HAP-1 (cell line): ENCODE data around the gene RPL32.
A peak's percentile ranks its signal among the peaks of the same experiment; 100 is the strongest.
"Not testable (repeated sequence)": the region's sequence is repeated elsewhere in the genome, so short reads cannot be mapped to it uniquely, and the experiment has no call there.

Experiments used
- DNase-seq, 2 experiments: peaks; one replicate each; pipeline ENCODE4 v3.0.0-alpha.2; 2016 to 2020; ENCODE audit warnings: low spot score in 2 of 2
- H3K27me3 ChIP-seq: fragments of 250-450 bp; sonication (Bioruptor Pico); 2 replicates; pipeline ENCODE4 v1.5.1; 2020; ENCODE audit warnings: low read depth, mild to moderate bottlenecking, moderate library complexity
- H3K36me3 ChIP-seq: fragments of 250-450 bp; sonication (Bioruptor Pico); replicated peaks from 2 replicates; pipeline ENCODE4 v1.5.1; 2020; ENCODE audit warnings: mild to moderate bottlenecking
- H3K4me1 ChIP-seq: fragments of 250-450 bp; sonication (Bioruptor Pico); 2 replicates; pipeline ENCODE4 v1.5.1; 2020; ENCODE audit warnings: mild to moderate bottlenecking
- H3K4me3 ChIP-seq: fragments of 250-450 bp; sonication (Bioruptor Pico); 2 replicates; pipeline ENCODE4 v1.5.1; 2020; ENCODE audit warnings: mild to moderate bottlenecking, moderate library complexity
- H3K9me3 ChIP-seq: fragments of 250-450 bp; sonication (Bioruptor Pico); 2 replicates; pipeline ENCODE4 v1.5.1; 2020; ENCODE audit warnings: mild to moderate bottlenecking, moderate library complexity
- in situ Hi-C: fragments of 300-500 bp; cut with MboI; formaldehyde crosslinking; loops from 3 replicates; pipeline ENCODE4 v1.14.3; 2020; ENCODE audit warnings: low sequenced_read_pairs, inconsistent platforms, mixed read lengths

Gene RPL32

DNA sequence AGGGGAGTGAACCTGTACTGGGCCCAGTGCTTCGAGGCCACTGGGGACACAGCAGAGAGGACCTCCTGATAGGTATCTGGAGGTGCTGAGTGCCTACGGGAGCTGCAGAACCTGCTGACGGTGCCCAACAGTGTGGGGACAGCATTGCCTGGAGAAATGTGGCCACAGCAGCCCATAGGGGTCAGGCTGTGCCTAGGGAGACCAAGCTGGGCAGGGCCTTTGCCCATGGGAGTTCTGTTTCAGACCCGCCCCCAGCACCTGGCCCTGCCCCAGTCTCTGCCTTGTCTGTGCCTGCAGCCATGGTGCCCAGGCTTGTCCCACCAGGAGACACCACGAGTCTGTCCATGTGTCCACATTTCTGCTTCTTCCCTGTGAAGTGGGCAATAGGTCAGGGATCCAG lies 15.3 kb upstream of the RPL32 start:
- H3K36me3 ChIP-seq: no peaks in the 10 kb centered on the region
- H3K4me3 ChIP-seq: no peak overlapping the region
- in situ Hi-C loops: no loop called here
- H3K4me1 ChIP-seq: no peaks in the 10 kb centered on the region
- no peaks in the 10 kb centered on the region for H3K9me3 ChIP-seq
- H3K27me3 ChIP-seq: peaks cover 12% of the 10 kb centered on the region
- DNase-seq: no peak

DNA sequence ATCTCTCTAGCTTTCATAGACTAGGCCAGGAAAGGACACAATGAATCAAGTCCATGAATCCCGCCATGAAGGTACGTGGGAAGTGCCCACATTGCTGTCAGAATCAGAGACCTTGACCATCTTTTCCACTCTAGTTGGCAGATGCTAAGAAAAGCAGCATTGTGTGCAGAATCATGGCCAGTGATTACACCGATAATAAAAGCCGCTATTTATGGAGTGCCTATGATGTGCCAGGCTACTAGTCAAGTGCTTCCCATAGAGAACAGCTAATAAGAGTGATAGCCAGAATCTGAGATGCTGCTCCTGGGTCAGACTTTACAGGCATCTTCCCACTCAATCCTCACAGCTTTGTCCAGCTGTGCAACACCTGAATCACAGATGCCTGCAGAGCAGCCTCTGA lies 13.2 kb upstream of the RPL32 start:
- Histone ChIP-seq H3K4me3 (no peak overlapping the region), H3K4me1 (no peaks in the 10 kb centered on the region), H3K9me3 (no peaks in the 10 kb centered on the region), H3K27me3 (peaks cover 12% of the 10 kb centered on the region), H3K36me3 (no peaks in the 10 kb centered on the region)
- DNase-seq: no peak
- in situ Hi-C loops: no loop called here

DNA sequence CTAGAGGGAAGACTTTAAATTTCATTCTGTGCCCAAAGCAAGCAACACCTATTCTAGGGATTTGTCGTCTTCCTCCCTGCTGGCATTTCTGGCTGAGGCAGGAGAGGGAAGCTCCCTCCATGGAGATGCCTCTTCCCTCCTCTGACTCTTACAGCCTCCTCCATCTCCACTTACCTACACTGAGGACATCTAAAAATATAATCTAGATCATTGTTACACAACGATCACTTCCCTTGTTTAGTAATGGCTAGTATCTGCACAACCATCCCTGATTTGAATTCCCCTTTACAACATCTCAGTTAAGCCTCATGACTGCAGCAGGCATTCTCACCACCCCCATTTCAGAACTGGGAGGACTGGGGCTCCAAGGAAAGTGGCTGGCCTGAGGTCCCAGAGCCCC lies 12.5 kb upstream of the RPL32 start:
- H3K36me3 ChIP-seq, H3K9me3 ChIP-seq, in situ Hi-C loops, DNase-seq, H3K4me3 ChIP-seq, H3K4me1 ChIP-seq: not testable (repeated sequence)
- H3K27me3 ChIP-seq: peaks cover 12% of the 10 kb centered on the region

DNA sequence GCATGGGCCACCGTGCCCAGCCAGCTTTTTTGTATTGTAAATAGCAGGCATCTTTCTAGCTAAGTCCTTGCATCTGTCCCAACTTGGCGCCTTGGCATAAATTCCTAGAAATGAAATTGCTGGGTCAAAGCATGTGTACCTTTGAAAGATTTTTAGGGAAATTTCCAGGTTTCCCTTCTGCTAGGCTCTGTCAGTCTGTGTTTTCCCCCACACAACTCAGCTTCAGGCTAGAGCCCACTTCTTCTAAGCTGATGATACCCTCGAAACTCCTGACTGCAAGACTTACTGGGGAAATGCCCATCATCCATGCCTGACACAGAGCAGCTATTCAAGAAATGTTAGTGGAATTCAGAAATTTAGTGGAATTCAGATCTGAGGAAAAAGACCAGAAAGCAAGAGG lies 10.8 kb upstream of the RPL32 start:
- H3K9me3 ChIP-seq: no peaks in the 10 kb centered on the region
- H3K4me1 ChIP-seq: no peaks in the 10 kb centered on the region

DNA sequence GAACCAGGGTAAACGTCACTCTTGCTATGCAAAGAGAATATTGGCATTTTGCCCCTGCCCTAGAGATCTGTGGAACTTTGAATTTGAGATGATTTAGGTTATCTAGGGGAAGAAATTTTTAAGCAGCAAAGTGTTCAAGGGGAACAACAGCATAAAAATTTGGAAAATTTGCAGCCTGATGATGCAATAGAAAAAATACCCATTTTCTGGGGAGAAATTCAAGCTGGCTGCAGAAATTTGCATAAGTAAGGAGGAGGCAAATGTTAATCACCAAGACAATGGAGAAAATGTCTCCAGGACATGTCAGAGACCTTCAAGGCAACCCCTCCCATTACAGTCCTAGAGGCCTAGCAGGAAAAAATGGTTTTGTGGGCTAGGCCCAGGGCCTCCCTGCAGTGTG lies 4.4 kb upstream of the RPL32 start:
- no peak for DNase-seq
- no peak overlapping the region for H3K4me3 ChIP-seq
- no peaks in the 10 kb centered on the region for H3K9me3 ChIP-seq
- H3K4me1 ChIP-seq: no peaks in the 10 kb centered on the region
- H3K36me3 ChIP-seq: peaks cover 4% of the 10 kb centered on the region
- in situ Hi-C loops: no loop called here
- no peaks in the 10 kb centered on the region for H3K27me3 ChIP-seq

More for the DNA sequence above, 10.8 kb upstream of the RPL32 start:
- in situ Hi-C loops: no loop called here
- Histone ChIP-seq H3K36me3 (no peaks in the 10 kb centered on the region), H3K27me3 (peaks cover 10% of the 10 kb centered on the region), H3K4me3 (no peak overlapping the region)
- DNase-seq: no peak

DNA sequence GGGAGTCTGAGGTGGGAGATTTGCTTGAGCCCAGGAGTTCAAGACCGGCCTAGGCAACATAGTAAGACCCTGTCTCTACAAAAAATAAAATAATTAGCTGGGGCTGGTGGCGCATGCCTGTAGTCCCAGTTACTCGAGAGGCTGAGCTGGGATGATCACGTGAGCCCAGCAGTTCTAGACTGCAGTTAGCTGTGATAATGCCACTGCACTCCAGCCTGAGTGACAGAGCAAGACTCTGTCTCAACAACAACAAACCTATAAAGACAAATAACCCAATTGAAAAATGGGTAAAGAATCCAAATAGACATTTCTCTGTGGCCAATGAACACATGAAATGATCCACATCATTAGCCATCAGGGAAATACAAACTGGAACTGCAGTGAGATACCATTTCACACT lies 1.1 kb upstream of the RPL32 start:
- DNase-seq: no peak
- no peak overlapping the region for H3K4me3 ChIP-seq
- H3K27me3 ChIP-seq: no peaks in the 10 kb centered on the region
- in situ Hi-C loops: no loop called here
- H3K4me1 ChIP-seq: peaks cover 19% of the 10 kb centered on the region
- peaks cover 37% of the 10 kb centered on the region for H3K36me3 ChIP-seq
- no peaks in the 10 kb centered on the region for H3K9me3 ChIP-seq

DNA sequence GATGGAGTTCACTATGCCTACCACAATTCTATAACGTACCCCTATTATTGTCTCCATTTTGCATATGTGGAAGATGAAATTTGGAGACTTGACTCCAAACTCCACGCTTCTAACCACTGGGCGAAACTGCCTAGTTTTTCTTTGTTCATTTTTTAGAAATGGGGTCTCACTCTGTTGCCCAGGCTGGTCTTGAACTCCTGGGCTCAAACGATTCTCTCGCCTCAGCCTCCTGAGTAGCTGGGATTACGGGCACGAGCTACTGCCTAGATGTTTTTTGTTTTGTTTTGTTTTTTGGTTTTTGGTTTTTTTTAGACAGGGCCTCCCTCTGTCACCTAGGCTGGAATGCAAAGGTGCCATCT lies 584 bp upstream of the RPL32 start:
- Histone ChIP-seq H3K27me3 (no peaks in the 10 kb centered on the region), H3K9me3 (no peaks in the 10 kb centered on the region), H3K4me1 (peaks cover 19% of the 10 kb centered on the region), H3K4me3 (peak overlapping the region; percentile 94), H3K36me3 (peaks cover 42% of the 10 kb centered on the region)
- no peak for DNase-seq
- in situ Hi-C loops: no loop called here

DNA sequence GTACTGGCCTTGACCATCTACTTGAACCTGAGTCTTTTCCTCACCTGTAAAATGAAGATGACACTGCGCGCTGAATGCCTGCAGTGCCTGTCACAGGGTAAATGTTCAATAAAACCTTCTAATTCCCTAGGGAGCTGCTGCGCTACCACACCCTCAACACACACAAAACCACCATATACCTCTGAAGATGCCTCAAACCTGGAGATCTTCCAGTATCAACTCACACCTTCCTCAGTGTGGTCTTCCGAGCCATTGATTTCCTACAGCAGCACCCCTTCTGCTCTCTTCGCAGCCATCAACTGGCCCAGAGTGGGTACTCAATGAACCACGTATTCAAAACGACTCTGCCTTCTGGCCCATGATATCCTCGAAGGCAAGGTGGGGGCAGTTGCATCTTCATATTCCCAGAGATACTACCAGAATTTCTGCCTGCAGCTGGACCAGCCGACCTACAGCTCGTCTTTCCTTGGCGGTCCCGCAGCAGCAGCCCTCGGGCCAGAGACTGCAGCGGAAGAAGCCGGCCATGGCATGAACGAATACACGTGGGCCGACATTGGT lies 695 bp downstream of the RPL32 start:
- Histone ChIP-seq H3K36me3 (peaks cover 55% of the 10 kb centered on the region), H3K4me1 (peaks cover 19% of the 10 kb centered on the region), H3K27me3 (no peaks in the 10 kb centered on the region), H3K4me3 (peak overlapping the region; percentile 94), H3K9me3 (no peaks in the 10 kb centered on the region)
- in situ Hi-C loops: no loop called here
- DNase-seq: no peak

DNA sequence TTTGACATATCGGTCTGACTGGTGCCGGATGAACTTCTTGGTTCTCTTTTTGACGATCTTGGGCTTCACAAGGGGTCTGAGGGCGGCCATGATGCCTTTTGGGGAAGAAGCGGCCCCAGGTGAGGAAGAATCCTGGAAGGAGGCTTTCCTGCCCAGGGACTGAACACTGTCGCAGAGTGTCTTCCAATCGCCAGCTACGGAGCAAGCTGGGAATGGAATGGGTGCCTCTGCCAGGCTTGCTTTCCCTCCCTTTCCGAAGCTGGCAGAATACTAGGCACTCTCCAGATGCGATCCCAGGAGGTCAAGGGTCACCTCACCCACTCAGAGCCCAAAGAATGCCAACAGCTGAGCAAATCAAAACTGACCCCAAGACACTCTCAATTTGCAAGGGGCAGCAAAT lies 1.2 kb downstream of the RPL32 start:
- peaks cover 19% of the 10 kb centered on the region for H3K4me1 ChIP-seq
- in situ Hi-C loops, DNase-seq, H3K9me3 ChIP-seq, H3K27me3 ChIP-seq: not testable (repeated sequence)
- H3K4me3 ChIP-seq: peak overlapping the region; percentile 94
- H3K36me3 ChIP-seq: peaks cover 60% of the 10 kb centered on the region

DNA sequence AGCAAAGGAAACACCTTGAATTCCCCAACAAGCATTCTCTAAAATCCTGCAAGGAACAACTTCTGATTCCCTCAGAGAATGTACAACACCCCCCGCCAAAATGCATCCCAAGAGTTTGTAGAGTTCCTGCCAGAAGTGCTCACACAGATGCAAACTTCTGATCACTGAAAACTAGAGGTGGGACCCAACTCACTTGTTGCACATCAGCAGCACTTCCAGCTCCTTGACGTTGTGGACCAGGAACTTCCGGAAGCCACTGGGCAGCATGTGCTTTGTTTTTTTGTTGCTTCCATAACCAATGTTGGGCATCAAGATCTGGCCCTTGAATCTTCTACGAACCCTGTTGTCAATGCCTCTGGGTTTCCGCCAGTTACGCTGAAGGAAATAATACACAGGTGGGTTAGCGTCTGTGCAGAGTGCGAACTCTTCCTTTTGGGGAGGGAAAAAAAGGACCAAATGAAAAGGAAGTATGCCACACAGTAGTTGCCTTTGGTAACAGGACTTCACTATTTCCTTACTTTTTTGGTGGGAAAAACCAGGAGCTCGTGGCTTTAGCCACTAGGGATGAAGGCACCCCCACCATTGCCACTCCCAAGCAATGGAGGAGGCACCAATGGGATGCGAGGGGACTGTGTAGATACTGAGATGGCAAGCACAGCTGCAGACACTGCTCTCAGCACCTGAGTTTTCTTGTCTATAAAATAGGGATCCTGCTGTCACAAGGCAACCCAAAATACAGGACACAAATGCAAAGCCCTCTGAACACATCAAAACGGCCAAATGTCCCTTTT lies 2.0 kb downstream of the RPL32 start:
- peaks cover 19% of the 10 kb centered on the region for H3K4me1 ChIP-seq
- in situ Hi-C loops: no loop called here
- H3K36me3 ChIP-seq: peaks cover 68% of the 10 kb centered on the region
- no peaks in the 10 kb centered on the region for H3K27me3 ChIP-seq
- peak overlapping the region; percentile 94 for H3K4me3 ChIP-seq
- no peaks in the 10 kb centered on the region for H3K9me3 ChIP-seq
- DNase-seq: no peak

DNA sequence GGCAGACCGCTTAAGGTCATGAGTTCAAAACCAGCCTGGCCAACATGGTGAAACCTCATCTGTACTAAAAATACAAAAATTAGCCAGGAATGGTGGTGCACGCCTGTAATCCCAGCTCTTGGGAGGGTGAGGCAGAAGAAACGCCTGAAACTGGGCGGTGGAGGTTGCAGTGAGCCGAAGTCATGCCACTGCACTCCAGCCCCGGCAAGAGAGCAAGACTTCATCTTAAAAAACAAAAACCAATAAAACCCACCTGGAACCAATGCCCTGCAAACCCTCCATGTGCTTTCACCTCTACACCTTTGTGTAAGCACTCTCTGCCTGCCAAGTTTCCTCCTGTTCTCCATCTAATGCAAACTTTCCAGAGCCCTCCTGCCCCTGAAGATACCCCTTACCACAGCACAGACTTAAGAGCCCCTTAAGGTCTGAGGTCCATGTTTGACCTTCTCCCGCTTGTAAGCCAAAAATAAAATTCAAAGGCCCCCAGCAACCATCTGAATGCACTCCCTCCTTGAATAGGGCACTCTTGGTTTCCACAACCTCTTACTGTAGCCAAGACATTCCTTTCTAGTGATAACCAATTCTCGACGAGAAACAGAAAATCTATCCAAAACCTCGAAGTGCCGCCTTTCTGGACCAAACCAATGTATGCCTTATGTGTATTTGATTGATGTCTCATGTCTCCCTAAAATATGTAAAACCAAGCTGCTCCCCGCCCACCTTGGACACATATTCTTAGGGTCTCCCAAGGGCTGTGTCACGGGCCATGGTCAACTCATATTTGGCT lies 3.0 kb downstream of the RPL32 start:
- Histone ChIP-seq H3K27me3 (no peaks in the 10 kb centered on the region), H3K36me3 (peaks cover 78% of the 10 kb centered on the region), H3K9me3 (no peaks in the 10 kb centered on the region), H3K4me3 (no peak overlapping the region; the same call in 1 of the 2 replicates), H3K4me1 (peaks cover 19% of the 10 kb centered on the region)
- DNase-seq: no peak
- in situ Hi-C loops: no loop called here

DNA sequence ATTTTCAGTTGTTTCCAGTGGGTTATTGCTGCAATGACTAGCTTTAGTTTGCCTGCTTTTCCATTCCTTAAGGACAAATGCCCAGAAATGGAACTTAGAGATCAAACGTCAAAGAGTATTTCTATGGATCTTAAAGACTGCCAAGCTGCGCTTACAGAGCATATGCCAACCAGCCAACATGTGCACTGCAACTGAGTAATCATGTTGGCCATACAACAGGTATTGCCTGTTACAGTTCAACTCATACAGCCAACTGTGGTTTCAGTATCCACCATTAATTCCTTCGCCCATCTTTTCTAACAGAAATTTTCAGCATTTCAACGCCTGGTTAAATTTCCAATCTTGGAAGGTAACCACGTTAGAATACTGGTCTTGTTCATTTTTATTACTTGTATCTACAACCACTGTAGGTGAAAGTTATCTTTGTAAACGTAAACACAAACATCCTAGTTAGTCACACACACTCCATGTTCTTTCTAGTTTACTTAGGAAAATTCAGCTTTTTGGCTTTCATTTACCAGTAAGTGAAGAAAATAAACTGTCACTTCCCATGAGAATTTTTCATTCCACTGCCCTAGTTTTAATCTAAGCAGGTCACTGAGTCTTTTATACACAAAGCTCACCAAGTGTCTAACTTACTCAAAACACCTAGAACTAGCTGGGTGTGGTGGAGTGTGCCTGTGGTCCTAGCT lies 3.9 kb downstream of the RPL32 start:
- no peak overlapping the region; the same call in 1 of the 2 replicates for H3K4me3 ChIP-seq
- DNase-seq: no peak
- H3K4me1 ChIP-seq: peaks cover 19% of the 10 kb centered on the region
- no peaks in the 10 kb centered on the region for H3K27me3 ChIP-seq
- H3K9me3 ChIP-seq: no peaks in the 10 kb centered on the region
- in situ Hi-C loops: no loop called here
- H3K36me3 ChIP-seq: peaks cover 87% of the 10 kb centered on the region

DNA sequence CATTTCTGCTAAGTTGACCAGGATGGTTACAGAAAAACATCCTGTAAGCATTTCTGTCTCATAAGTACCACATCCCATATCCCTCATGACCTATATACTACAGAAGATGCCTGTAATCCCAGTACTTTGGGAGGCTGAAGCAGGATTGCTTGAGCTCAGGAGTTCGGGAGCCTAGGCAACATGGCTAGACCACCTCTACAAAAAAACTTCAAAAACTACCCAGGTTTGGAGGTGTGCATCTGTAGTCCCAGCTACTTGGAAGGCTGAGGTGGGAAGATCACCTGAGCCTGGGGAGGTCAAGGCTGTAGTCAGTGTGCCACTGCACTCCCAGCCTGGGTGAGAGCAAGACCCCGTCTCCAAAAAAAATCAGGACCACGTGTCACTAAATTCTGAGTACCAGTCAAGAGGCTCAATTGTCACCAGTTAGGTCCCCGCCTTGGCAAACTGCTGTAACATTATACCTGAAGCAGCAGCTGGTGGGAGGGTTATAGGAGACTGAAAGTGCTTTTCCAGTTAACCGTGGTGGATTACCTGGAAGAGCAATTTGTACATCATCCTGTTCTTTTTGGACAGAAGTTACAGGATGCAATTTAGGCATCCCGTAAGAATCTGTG lies 6.2 kb downstream of the RPL32 start:
- Histone ChIP-seq H3K36me3 (peaks cover 98% of the 10 kb centered on the region), H3K9me3 (no peaks in the 10 kb centered on the region), H3K27me3 (no peaks in the 10 kb centered on the region), H3K4me1 (peaks cover 19% of the 10 kb centered on the region), H3K4me3 (no peak overlapping the region)
- DNase-seq: no peak
- in situ Hi-C loops: no loop called here
